NCI-H1694 treated with DMSO at 0.1 percent for 48 hours (cell line): ENCODE measurements around the gene TMEM144.
"Not testable (repeated sequence)": the region's sequence is repeated elsewhere in the genome, so short reads cannot be mapped to it uniquely, and the experiment has no call there.

Source experiments
- DNase-seq: peaks from one replicate; lab custom pipeline; 2025; lab: John Stamatoyannopoulos, UW

Gene TMEM144

DNA sequence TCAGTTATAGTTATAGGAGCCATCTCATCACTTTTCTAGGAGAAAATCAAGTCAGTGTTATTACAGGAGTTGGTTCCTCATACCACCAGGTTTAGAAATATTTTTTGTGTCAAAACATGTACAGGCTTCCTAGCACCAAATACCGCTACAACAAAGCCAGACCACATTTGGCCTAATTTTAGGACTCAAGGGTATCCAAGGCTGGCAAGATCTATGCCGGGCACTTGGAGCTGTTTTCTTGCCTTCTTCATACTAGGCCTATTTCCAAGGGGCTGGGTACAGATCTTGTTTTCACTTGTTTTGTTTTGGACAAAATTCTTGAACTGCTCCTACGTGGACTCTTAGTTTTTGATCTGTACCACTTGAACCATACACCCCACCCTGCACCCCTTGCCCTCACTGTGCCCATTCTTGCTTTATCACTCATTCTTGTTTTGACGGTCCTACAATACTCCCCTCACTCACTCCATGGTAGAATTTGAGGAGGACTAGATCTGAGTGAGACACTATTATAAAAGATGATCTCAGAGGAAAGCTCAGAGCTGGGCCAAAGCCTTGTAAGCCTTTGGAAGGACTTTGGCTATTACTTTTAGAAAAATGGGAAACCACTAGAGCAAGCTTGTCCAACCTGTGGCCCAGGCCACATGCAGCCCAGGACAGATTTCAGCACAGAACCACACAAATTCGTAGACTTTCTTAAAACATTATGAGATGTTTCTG, 17.7 kb upstream of the TMEM144 start:
- no peak for DNase-seq

DNA sequence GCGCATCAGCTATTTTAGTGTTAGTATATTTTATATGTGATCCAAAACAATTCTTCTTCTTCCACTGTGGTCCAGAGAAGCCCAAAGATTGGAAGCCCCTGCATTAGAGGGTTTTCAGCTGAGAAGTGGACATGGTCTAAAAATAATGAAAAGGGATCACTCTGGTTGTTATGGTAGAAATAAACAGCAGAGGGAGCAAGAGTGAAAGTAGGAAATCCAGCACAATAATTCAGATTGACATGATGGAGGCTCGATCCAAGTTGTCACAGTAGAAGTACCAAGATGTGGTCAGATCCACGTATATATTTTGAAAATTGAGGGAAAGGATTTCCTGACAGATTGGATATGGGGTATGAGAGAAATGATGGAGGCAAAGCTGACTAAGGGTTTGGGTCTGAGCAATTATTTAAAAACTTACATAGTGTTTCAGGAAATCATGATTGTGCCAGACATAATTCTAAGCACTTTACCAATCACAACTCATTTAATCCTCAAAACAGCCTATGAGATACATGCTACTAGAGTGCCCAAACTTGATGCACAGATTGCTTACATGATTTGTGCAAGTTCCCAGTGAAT, 17.0 kb upstream of the TMEM144 start:
- no peak for DNase-seq

DNA sequence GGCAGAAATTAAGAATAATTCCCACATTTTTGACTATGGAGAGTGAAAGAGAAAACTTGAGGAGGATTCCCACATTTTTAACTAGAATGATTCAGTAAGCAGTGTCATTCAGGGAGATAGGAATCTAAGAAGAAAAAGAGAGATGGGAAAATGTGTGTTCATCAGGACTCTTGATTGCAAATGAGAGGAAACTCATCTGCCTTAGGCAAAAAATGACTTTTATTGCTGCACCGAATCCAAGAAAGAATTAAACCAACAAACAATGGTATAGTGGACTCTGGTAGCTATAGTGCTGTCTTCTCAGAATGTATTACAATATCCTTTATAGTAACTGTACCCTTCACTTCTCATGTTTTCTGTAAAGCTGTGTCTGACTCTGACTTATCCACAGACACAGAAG, 15.0 kb upstream of the TMEM144 start:
- no peak for DNase-seq

DNA sequence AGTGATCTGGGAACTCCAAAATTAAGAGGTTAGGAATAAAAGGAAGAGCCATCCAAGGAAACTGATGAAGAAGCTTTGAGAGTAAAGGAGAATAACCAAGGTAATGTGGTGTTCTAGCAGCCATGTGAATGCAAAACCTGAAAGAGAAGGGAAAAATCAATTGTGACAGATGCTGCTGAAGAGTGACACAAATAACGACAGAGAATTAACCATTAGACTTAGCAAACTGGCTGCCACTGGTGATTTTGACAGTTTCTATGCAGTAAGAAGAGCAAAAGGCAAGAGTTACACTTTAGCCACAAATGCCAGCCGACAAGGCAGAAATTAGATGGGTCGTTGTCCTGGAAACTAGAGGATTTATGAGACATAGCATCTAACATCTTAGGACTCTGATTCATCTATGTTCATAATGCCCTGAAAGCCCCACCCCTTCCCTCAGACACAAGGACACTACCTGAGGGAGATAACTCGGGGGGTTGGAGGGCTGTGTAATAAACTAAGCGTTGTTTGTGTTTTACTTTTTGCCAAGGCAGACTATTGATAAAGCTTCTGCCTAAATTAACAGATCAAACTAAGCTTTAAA, 13.0 kb upstream of the TMEM144 start:
- DNase-seq: no peak

DNA sequence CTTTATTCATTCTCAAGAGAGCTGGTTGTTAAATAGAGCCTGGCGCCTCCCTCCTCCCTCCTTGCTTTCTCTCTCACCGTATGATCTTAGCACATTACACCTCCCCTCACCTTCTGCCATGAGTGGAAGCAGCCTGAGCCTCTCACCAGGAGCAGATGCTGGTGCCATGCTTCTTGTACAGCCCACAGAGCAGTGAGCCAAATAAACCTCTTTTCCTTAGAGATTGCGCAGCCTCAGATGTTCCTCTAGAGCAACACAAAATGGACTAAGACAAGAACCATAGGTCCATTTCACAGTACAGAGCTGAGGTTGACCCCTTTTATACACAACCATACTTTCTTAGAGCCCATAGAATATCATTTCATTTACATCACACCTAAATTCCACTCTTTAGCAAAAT, 10.1 kb upstream of the TMEM144 start:
- no peak for DNase-seq

DNA sequence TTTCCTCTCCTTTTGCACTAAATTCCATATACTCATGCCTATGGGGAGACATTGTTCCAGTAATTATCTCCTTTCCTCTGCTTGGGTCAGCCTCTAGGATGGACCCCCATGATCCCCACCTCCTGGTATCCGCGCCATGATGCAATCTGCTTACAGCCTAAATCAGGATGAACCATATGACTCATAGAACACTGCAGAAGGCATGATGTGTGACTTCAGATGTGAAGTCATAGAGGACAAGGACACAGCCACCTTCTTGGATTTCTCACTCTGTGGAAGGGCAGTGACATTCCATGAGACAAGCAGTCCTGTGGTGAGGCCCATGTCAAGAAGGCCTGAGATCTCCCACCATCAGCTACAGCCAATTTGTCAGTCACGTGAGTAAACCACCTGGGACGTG, 9.0 kb upstream of the TMEM144 start:
- no peak for DNase-seq

DNA sequence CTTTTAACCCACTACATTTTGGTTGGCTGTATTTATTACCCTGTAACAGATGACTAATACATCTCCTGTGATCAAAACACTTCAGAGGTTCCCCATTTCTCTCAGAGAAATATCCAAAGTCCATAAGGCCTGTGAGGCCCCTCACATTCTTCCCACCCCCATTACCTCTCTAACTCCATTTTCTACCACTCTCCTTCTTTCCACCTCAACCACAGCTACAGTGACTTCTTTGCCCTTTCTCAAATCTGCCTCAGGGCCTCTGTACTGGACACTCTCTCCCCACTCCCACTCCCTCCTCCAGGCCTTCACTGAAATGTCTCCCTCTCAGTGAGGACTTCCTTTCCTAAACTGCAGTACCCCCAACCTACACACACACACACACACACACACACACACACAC, 8.4 kb upstream of the TMEM144 start:
- no peak for DNase-seq

DNA sequence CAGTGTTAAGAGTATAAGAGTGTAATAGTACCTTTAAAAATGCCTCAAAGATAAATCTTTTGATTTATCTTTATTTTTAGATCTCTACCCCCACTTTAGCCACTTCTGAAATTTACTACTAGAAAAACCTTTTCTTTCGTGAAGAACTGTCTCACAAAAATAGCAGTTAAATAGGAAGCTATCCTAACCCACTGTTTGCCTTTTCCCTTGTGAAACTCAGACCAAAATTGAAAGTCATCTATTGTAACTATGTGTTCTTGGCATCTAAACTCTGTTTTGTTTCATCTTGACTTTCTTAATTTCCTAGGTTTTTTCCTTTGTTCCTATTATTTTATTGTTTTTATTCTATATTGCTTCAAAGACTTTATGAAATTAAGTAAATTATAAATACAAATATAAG, 7.8 kb upstream of the TMEM144 start:
- no peak for DNase-seq

DNA sequence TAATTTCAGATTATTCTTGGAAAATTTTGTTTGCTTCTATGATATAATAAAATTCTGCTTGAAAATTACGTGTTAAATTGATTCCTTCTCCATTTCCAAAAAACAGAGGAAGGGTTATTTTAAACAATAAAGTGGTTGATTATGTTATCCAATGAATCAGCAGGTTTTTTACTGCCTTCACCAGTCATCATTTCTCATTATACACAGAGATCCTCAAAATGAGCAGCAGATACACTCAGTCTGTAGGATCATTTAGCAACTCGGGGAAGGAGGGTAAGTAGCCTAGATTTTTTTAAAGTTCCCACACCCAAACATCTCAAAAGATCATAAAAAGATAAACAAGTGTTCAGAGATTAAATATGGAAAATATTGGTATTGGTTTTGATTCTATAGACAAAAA, 6.8 kb upstream of the TMEM144 start:
- no peak for DNase-seq

DNA sequence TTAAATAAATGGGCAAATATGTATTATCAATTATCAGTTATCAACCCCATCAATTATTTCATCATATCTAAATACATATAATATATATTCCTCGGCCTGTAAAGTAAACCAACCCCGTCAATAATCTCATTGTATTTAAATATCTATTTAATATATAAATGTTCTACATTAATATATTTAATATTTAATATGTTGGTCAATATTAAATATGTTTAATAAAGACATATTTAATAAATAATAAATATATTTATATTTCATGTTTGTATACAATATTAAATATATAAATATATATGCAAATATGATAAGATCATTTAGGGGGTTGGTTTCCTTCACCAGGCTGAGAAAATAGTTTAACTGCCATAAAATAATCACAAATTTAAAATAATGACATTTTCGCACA, 6.4 kb upstream of the TMEM144 start:
- no peak for DNase-seq

DNA sequence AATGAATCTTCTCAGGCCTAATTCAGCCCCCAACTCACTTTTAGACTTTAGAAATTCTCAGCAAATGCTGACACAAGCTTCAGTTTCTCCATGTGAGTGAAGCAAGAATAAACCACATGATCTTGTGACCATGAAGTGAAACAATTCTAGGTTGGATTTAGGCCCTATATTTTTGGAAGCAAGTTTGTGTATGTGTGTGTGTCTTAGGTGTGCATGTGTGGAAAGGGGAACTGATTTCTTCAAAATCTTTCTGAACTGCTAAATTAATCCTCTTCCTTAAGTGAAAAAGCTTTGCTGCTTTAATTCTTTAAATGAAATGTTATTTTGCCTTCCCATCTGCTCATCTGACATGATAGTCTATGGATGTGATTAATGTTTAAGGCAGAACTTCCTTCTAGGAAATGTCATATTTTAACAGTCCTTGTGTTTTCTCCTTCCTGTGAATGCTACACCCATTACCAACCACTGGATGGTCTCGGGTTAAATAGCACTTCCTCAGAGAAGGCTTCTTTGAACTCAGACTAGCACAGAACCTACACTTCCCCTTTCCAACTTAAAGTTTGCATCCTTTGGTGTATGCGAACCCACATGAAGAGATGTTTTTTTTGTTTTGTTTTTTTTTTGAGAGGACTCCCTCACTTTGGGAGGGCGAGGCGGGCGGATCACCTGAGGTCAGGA, 1.2 kb upstream of the TMEM144 start:
- no peak for DNase-seq

DNA sequence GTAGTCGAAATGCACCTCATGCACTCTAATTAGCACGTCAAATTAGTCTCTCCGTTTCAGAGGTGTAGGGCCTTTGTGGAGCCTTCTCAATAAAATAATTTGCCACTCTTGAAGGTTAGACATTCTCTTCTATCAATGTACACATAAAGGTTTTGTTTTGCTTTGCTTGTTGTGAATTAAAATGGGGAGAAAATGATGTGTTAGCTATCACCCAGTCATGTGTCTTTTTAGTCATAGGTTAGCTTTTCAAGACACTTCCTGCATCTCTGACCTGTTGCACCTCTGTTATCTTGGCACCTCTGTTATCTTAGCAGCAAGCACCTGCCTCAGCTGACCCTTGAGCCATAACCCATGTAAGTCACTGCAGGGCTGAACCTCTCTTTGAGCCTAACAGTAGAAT, 936 bp downstream of the TMEM144 start:
- no peak for DNase-seq

DNA sequence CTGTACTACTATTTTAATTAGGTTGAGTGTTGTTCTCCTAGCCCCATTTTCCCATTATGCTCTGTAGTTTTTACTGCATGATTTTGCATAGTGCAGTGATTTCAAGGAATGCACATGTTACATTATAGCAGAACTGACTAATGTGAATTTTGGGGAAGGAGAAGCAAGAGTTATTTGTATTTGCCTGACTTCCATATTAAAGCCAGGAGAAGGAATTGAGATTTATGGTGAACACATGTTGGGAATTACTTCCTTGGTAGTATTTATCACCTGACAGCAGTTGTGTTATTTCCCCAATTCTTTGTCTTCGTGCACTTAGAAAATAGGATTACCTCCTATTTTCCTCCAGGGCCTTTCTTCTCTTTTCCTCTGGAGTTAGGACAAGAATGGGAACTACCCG, 3.2 kb downstream of the TMEM144 start:
- DNase-seq: no peak

DNA sequence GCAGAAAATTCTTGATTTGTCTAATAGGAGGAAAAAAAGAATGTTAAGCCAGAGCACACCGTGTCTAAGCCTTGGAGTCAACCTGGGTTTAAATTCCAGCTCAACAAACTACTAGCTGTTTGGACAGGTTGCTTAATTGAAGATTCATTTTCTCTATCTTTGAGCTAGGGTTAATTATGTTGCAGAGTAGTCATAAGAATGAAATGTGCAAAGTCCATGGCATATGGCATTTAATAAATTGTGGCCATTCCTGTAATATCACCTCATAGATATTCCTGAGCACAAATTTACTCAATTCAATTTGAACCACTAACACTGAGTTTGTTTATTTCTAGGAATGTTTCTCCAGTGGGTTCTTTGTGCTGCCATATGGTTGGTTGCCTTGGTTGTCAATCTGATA, 4.6 kb downstream of the TMEM144 start:
- DNase-seq: no peak

DNA sequence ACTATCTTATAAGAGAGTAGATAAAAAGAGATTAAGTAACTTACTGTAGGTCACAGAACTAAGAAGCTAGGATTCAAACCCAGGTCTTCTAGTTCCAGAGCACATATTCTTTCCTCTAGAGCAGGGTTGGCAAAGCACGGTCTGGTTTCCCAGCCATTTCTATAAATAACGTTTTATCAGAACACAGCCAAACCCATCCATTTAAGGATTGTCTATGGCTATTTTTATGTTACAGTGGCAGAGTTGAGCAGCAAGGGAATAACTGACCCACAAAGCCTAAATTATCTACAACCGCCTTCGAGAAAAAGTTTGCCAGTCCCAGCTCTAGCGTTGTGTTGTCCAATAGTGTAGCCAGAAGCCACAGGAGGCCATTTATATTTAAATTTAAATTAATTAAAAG, 7.5 kb downstream of the TMEM144 start:
- DNase-seq: no peak

DNA sequence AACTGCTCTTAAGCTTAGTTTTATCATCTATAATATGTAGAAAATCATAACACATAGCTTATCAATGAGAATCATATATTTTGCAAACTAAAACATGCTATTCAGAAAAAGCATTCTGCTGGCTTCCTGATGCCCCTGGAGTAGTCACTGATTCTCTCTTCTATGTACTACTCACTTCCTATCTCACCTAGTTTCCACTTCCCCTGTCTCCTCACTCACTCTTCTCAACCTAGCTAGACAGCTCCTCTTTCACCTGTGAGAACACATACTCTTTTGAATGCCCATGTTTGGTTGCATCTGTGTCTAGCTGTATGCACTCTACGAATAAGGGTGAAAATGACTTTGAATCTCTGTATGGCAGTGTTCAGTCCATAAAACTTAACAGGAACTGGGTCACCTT, 9.3 kb downstream of the TMEM144 start:
- no peak for DNase-seq

DNA sequence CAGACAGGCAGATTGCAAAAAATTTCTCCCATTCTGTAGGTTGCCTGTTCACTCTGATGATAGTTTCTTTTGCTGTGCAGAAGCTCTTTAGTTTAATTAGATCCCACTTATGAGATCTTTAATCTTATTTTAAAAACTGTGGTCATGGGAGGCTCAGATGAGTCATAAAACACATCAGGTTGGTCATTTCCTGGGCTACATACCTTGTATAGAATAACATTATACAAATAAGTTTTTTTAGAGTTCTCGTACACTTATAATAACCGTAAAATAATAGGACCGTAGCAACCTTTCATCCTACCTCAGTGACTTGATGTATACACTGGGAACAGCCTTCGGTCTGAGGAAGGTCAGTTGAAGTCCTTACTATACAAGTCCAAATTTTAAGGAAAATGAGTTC, 14.0 kb downstream of the TMEM144 start:
- not testable (repeated sequence) for DNase-seq

DNA sequence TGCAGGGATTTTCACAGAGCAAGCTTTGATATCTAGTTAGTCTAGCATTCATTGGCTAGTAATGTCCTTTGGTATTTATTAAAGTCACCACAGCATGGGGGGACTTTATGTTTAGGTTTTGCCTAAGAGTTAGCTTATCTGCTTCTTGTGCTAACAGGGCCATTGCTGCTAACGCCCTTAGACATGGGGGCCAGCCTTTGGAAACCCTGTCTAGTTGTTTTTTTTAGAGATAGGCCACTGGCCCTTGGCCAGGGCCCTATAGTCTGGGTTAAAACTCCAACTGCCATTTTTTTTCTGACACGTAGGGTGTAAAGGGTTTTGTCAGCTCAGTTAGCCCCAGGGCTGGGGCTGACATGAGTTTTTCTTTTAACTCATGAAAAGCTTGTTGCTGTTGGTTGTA, 14.7 kb downstream of the TMEM144 start:
- not testable (repeated sequence) for DNase-seq

DNA sequence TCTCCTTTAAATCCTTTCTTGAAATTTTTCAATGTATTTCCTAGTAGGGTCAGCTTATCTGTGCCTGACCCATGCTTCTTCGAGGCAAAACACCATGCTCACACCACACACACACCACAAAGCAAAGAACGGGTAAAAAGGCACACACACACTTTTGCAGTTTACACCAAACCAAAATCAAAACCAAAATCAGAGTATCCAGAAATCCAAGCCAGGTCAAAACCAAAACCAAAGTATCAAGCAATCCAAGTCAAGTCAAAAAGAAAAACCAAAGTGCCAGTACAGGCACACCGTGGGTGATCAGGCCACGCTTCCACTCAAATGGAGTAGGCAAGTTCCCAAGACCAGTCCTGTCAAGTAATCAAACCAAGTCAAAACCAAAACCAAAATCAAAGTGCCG, 17.6 kb downstream of the TMEM144 start:
- DNase-seq: not testable (repeated sequence)

DNA sequence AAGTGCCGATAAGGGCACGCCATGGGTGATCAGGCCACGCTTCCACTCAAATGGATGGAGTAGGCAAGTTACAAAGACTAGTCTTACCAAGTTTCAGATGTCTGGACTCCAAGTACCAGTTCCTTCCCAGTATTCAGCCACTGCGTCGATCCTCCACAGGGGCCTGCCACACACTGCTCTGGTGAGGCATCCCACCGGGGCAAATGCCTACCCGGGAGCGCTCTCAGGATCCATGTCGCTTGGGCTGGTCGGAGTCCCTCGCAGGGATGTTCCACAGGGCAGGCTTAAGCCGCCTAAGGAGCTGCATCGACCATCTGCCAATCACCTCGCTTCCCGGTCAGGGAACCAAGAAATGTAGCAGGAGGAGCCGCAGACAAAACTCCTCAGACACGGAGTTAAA, 18.1 kb downstream of the TMEM144 start:
- DNase-seq: not testable (repeated sequence)

DNA sequence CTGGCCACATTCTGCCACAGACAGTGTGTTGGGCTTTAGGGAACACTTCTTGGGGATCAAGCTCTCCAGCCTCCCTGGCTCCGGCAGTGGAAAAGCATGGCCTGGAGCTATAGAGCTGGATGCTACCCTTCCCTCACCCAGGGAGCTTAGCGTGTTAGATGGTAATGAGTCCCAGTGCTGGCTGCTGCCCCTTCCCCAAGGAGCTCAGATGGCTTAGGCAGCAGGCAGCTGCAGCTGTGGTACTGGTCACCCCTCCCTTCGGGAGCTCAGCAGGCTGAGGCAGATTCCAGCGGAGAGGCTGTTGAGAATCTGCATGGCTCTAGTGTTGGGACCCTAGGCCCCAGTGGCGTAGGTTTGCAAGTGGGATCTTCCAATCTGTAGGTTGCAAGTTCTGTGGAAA, 19.5 kb downstream of the TMEM144 start:
- no peak for DNase-seq

DNA sequence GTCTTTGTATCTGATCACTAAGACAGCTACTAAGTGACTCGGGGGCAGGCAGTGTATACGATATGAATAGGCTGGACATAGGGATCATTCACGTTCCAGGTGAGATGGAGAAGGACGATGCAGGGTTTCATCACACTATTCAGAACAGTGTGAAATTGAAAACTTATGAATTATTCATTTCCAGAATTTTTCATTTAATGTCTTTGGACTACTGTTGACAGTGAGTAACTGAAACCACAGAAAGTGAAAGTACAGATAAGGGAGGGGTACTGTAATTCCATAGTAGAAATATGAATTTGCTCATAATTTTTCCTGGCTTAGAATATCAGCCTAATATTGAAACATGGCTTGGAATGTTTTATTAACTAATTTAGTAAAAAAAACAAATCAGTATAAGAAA, 24.4 kb downstream of the TMEM144 start:
- DNase-seq: no peak

DNA sequence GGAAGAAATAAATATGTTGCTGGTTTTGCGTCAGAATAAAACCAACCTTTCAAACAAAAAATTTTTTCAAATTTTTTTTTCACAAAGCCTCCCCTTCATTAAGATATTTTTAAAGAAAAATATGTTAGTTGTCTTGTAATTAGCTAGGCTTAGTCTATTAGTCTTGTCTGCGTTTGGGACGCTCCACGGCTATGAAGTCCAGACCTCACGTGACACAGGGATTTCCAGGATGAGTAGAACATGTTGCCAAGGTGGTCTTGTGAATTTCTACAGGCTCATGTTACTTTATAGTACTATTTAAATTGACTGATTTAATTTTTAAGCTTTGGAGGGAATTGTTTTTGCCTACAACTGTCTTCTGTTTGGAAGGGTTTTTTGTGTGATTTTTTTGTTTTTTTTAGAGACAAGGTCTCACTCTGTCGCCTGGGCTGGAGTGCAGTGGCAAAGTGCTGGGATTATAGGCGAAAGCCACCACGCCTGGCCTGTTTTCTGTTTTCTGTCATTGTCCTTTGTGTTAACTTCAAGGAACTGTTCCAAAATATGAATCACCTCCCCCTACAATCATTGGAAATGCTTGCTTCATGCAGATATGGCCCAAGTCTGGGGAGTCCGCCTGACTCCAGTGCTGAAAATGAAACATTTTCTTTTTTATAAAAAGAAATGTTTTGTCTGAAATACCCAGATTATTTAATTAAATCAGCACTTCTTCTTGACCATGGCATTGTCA, 26.2 kb downstream of the TMEM144 start:
- DNase-seq: no peak
